HCT116 (cell line): ENCODE data around the gene GSC2.

Experiments
- CTCF ChIP-seq, 3 experiments: fragments of 200-600 bp in 1 of 3; sonication (generic) in 1 of 3; IDR thresholded peaks in 2 of 3; conservative IDR thresholded peaks in 1 of 3; 2 replicates each; pipeline ENCODE4 v1.5.1; 2012 to 2017; ENCODE audit warnings: low read depth in 2 of 3, low read length in 2 of 3, antibody characterized with exemption in 1 of 3, borderline replicate concordance in 1 of 3, control low read depth in 1 of 3, mild to moderate bottlenecking in 1 of 3, mixed read lengths in 1 of 3, mixed run types in 1 of 3, moderate library complexity in 1 of 3; ENCODE audit not compliant: insufficient read depth in 1 of 3
- EZH2 ChIP-seq: fragments of 200-600 bp; sonication (generic); IDR thresholded peaks from 2 replicates; pipeline ENCODE4 v1.6.1; 2017; ENCODE audit warnings: antibody characterized with exemption, mixed run types
- EZH2phosphoT487 ChIP-seq: fragments of 200-600 bp; IDR thresholded peaks from 2 replicates; pipeline ENCODE4 v1.6.1; 2018; ENCODE audit warnings: antibody characterized with exemption, borderline replicate concordance
- JUND ChIP-seq: IDR thresholded peaks from 2 replicates; pipeline ENCODE4 v1.6.1; 2012
- POLR2AphosphoS5 ChIP-seq: IDR thresholded peaks from 2 replicates; pipeline ENCODE4 v1.6.1; 2011; ENCODE audit warnings: mild to moderate bottlenecking, low read depth, low read length, moderate library complexity
- ZBTB33 ChIP-seq: IDR thresholded peaks from 2 replicates; pipeline ENCODE4 v1.6.1; 2011; ENCODE audit warnings: mild to moderate bottlenecking, low read length, moderate library complexity; ENCODE audit not compliant: insufficient replicate concordance; ENCODE audit errors: extremely low read depth

- TF ChIP-seq POLR2AphosphoS5 (no peak), ZBTB33 (no peak), CTCF (IDR thresholded peaks at IDR 0.05 in 2 of 3, conservative IDR thresholded peaks at IDR 0.05 in 1 of 3; ENCODE audit: borderline replicate concordance in 1 of 3, insufficient read depth in 1 of 3, low read depth in 2 of 3, low read length in 2 of 3) (no peak), EZH2 (no peak), EZH2phosphoT487 (no peak), JUND (no peak)
Measured at GRCh38 chr22:19143212-19143611, 6.9 kb downstream of the GSC2 start.
